Rectal smooth muscle tissue (tissue), 1 donor: ENCODE measurements around the gene EWSR1.

Source experiments
- H3K27ac ChIP-seq: one replicate; pipeline ENCODE4 v1.7.0; 2013; ENCODE audit warnings: low read depth, low read length, inconsistent platforms
- H3K27me3 ChIP-seq: one replicate; pipeline ENCODE4 v1.7.0; 2013; ENCODE audit warnings: low read length; ENCODE audit not compliant: control insufficient read depth, insufficient read depth
- H3K36me3 ChIP-seq: one replicate; pipeline ENCODE4 v1.7.0; 2013; ENCODE audit warnings: low read length; ENCODE audit not compliant: control insufficient read depth, insufficient read depth
- H3K4me1 ChIP-seq: one replicate; pipeline ENCODE4 v1.7.0; 2013; ENCODE audit warnings: low read length; ENCODE audit not compliant: control insufficient read depth, insufficient read depth
- H3K4me3 ChIP-seq: one replicate; pipeline ENCODE4 v1.7.0; 2013; ENCODE audit warnings: low read length
- H3K9ac ChIP-seq: one replicate; pipeline ENCODE4 v1.7.0; 2013; ENCODE audit warnings: low read length

The EWSR1 gene

DNA sequence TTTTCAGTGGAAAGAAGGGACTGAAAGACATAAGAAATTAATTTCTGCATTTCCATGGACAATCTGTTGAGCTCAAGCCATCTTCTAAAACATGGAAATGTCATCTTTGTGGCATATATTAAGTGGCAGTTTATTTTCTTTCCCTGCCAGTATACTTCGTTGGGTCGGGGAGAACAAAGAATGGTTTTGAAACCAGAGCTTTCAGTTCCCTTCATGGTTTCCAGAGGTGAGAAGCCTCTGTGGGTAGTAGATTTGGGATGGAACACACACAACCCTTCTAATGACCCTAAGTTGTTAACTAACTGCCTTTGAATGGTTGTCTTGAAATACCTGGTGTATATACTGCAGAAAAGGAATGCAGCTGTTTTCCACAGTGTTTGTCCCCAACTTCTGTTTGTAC is 20.8 kb downstream of the EWSR1 start:
- no peak overlapping the region for H3K27ac ChIP-seq
- H3K27me3 ChIP-seq, result no peaks in the 10 kb centered on the region
- peaks cover 38% of the 10 kb centered on the region for H3K36me3 ChIP-seq
- no peak overlapping the region for H3K4me3 ChIP-seq
- no peaks in the 10 kb centered on the region for H3K4me1 ChIP-seq
- no peak overlapping the region for H3K9ac ChIP-seq

DNA sequence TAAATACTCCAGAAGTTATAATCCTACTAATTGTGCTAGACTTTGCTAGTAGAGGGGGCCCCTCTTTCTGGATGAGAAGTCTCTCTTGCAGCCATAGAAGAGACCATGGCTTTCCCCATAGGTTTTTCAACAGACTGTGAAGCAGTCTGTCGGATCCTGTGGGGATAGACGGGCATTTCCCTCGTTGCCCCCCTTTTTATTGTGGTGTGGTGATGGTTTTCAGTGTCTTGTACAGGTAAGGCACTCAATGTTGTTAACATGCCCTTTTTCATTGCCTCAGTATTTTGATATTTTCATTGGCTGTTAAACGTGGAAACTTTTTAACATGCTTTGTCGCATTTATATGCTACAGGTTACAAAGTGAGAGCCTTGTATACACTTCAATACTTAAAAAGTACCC is 22.0 kb downstream of the EWSR1 start:
- no peaks in the 10 kb centered on the region for H3K27me3 ChIP-seq
- peaks cover 32% of the 10 kb centered on the region for H3K36me3 ChIP-seq
- no peaks in the 10 kb centered on the region for H3K4me1 ChIP-seq
- no peak overlapping the region for H3K27ac ChIP-seq
- H3K4me3 ChIP-seq, result no peak overlapping the region
- no peak overlapping the region for H3K9ac ChIP-seq

DNA sequence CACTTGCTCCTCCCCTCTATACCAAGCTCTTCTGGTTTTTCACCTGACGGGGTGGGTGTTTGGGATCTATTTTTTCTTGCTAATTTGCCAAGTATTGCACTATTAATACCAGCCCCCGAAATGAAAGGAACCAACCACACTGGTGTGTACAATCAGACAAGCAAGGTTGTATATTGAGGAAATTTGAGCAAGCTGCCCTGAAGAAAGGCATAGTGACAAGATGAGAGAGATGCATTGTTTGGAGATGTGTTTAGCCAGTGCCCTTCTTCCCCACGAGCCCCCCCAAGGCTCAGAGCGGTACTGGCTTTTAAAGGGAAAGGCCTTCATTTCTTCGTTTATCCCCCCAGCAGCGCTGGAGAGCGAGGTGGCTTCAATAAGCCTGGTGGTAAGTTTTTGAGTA is 23.1 kb downstream of the EWSR1 start:
- Histone ChIP-seq H3K27ac (no peak overlapping the region), H3K27me3 (no peaks in the 10 kb centered on the region), H3K4me1 (no peaks in the 10 kb centered on the region), H3K9ac (no peak overlapping the region), H3K4me3 (no peak overlapping the region), H3K36me3 (peaks cover 36% of the 10 kb centered on the region)

DNA sequence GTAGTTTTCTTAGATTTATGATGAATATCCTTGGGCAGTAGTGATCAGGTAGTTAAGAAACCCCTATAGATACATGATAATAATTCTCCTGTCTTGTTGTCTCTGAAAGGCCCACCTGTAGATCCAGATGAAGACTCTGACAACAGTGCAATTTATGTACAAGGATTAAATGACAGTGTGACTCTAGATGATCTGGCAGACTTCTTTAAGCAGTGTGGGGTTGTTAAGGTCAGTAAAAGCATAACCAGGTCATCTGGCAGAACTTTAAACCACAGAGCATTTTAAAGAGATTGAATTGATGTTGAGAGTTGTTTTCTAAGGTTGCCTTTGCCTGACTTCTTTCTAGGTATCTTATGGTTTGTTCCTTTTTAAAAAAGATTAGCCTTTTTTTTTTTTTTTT is 24.3 kb downstream of the EWSR1 start:
- Histone ChIP-seq H3K36me3 (peaks cover 47% of the 10 kb centered on the region), H3K27ac (no peak overlapping the region), H3K27me3 (no peaks in the 10 kb centered on the region), H3K4me1 (no peaks in the 10 kb centered on the region), H3K4me3 (no peak overlapping the region), H3K9ac (no peak overlapping the region)

DNA sequence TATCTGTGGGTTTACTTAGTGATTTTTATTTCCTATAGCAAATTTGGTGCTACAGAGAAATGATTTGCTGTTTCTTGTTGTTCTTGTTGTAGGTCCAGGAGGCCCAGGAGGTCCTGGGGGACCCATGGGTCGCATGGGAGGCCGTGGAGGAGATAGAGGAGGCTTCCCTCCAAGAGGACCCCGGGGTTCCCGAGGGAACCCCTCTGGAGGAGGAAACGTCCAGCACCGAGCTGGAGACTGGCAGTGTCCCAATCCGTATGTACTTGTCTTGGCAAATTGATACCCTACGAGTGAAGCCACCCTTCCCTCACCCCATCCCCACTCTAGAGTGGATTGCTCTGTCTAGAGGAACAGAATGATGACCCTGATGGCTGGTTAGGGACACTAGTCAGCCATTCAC is 30.6 kb downstream of the EWSR1 start:
- peaks cover 50% of the 10 kb centered on the region for H3K36me3 ChIP-seq
- no peak overlapping the region for H3K4me3 ChIP-seq
- H3K4me1 ChIP-seq, result peaks cover 4% of the 10 kb centered on the region
- H3K9ac ChIP-seq, result no peak overlapping the region
- H3K27ac ChIP-seq, result no peak overlapping the region
- H3K27me3 ChIP-seq, result no peaks in the 10 kb centered on the region

DNA sequence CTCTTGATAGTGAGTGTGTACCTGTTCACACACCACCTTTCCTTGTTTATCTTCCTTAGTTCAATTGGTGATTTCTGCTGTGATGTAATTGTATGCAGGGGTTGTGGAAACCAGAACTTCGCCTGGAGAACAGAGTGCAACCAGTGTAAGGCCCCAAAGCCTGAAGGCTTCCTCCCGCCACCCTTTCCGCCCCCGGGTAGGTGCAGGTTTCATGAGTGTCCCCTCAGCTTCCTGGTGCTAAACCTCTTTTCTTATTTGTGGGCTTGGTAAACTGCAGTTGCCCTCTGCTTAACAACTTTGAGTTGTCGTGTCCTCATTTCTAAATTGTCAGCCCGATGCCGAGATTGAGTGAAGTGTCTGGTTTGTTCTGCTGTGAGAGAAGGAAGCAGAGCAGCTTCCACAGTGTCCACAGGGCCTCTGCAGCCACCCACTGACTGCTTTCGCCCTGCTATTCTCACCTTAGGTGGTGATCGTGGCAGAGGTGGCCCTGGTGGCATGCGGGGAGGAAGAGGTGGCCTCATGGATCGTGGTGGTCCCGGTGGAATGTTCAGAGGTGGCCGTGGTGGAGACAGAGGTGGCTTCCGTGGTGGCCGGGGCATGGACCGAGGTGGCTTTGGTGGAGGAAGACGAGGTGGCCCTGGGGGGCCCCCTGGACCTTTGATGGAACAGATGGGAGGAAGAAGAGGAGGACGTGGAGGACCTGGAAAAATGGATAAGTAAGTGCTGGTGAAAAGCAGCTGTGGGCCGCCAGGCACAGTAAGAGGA is 31.2 kb downstream of the EWSR1 start:
- Histone ChIP-seq H3K4me1 (peaks cover 4% of the 10 kb centered on the region), H3K27ac (no peak overlapping the region), H3K36me3 (peaks cover 50% of the 10 kb centered on the region), H3K9ac (no peak overlapping the region), H3K4me3 (no peak overlapping the region), H3K27me3 (no peaks in the 10 kb centered on the region)

DNA sequence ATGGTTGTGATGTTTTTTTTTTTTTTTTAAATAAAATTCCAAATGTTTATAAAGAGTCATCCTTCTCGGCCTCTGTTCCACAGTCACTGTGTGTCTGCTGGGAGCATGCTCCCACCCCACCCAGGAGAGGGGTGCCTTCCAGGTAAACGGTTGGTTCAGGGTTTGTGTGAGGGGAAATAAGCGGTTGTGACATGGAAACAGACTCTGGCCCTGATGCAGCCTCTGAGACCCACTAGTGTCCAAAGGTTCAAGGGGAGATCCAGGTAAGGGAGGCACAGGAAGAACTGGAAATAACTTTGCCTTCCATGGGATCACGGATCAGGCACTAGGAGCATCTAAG is 32.4 kb downstream of the EWSR1 start:
- Histone ChIP-seq H3K4me3 (no peak overlapping the region), H3K9ac (no peak overlapping the region), H3K27me3 (no peaks in the 10 kb centered on the region), H3K27ac (no peak overlapping the region), H3K4me1 (peaks cover 4% of the 10 kb centered on the region), H3K36me3 (peaks cover 47% of the 10 kb centered on the region)

DNA sequence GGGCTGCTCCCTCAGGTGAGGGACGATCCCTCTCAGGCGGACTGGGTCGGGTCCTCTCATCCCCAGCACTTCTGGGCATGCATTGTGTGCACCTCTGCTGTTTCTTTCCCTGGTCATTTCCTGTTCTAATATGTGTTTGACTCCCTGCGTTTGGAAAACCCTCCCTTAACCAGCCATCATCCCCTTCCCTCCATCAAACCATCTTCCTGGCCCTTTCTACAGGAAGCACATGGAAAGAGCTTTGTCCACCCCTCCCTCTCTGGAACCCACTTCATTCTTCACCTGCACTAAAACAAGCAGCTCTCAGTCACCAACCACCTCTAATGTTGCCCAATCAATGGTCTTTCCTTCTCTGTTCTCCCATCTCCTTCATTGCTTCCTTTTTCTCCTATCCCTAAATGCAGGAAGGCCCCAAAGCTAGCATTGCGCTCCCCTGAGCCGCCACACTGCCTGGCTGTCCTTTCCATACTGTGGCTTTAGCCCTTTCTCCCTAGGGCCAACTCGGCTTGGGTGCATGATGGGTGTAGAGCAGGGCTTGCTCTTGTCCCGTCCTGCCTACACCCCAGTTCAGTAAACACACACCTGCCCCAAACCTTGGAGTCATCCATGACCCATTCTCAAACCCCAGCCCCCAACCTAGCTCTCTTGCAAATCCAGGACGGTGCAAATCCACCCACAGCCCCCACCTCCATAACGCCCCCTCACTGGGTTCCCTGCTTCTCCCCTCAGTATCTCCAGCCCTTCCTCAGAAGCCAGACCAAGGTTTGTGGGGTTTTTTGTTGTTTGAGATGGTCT is 32.9 kb downstream of the EWSR1 start:
- Histone ChIP-seq H3K4me1 (peaks cover 6% of the 10 kb centered on the region), H3K27ac (no peak overlapping the region), H3K9ac (no peak overlapping the region), H3K36me3 (peaks cover 42% of the 10 kb centered on the region), H3K27me3 (no peaks in the 10 kb centered on the region), H3K4me3 (no peak overlapping the region)

DNA sequence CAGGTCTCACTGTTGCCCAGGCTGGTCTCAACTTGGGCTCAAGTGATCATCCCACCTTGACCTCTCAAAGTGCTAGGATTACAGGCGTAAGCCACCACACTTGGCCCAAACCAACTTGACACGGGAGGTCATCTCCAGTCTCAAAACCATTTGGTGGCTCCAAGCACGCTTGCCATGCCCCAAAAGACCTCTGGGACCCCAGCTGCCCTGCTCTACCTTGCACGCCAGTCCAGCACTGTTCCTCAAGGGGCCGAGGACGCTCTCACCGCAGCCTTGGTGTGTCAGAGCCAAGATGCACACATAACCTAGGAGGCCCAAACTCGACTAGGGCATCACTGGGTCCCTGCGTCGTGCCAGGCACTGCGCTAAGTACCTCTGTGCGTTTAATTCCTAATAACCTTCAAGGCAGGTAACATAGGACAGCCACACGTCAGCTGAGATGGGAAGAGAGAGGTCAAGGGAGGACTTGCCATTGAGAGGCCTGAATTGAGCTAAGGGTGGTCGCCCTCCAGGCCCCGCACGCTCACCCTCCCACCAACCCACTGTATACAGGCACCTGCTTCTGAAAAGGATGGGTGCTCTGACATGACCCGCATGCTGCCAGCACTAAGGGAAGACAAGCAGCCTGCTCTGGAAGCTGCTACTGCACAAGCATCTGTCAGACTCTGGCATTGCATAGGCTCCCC is 33.8 kb downstream of the EWSR1 start:
- Histone ChIP-seq H3K36me3 (peaks cover 34% of the 10 kb centered on the region), H3K27me3 (no peaks in the 10 kb centered on the region), H3K4me3 (no peak overlapping the region), H3K27ac (no peak overlapping the region), H3K9ac (no peak overlapping the region), H3K4me1 (peaks cover 6% of the 10 kb centered on the region)

DNA sequence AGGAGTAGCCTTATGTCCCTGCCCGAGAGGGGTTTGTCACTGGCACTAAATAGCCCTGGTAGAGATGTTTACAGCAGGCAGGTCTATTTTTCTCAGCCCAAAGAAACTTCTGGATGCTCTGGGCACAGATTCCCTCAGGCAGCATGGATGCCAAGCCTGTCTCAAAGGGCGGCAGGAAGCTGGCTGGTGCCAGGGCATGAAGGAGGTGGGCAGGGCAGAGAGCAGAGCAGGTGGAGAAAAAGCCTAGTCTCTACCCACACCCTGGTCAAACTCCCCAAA is 34.3 kb downstream of the EWSR1 start:
- Histone ChIP-seq H3K9ac (no peak overlapping the region), H3K27me3 (no peaks in the 10 kb centered on the region), H3K4me3 (no peak overlapping the region), H3K27ac (no peak overlapping the region), H3K4me1 (peaks cover 6% of the 10 kb centered on the region), H3K36me3 (peaks cover 30% of the 10 kb centered on the region)

DNA sequence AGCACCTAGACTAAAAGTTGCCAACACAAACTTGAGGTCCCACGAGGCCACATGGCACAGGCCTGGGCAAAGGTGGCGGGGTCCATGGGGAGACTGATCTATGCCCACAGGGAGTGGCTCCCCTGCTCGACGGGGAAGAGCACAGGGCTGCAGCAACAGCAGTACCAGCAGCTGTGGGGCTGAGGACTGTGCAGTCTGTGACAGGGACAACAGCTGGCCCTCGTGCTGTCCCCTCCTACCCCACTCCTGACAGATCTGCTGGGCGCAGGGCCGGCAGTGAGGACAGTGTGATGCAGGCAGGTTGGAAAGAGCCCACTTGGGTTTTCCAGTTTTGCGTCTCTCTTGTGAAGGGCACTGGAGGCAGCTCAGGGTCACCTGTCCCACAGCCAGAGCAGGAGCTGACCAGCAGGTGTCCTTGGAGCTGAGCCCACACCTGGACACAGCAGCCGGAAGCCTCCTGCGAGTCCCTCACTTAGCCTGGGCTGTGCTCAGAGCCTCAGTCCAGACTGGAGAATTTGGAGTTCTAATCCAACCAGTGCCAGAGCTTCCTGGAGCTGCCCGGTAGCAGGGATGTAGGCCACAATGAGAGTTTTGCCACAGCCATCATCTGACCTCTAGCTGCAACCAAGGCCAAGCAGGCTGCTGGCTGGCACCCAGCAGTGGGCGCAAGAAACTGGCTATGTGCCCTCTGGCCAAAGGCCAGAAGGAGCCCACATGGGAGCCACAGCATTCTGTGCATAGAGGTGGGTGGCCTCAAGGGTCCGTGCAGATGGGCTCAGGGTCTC is 34.8 kb downstream of the EWSR1 start:
- peak overlapping the region; percentile 40 for H3K27ac ChIP-seq
- H3K27me3 ChIP-seq, result no peaks in the 10 kb centered on the region
- no peak overlapping the region for H3K9ac ChIP-seq
- H3K4me1 ChIP-seq, result peaks cover 11% of the 10 kb centered on the region
- H3K36me3 ChIP-seq, result peaks cover 24% of the 10 kb centered on the region
- no peak overlapping the region for H3K4me3 ChIP-seq

DNA sequence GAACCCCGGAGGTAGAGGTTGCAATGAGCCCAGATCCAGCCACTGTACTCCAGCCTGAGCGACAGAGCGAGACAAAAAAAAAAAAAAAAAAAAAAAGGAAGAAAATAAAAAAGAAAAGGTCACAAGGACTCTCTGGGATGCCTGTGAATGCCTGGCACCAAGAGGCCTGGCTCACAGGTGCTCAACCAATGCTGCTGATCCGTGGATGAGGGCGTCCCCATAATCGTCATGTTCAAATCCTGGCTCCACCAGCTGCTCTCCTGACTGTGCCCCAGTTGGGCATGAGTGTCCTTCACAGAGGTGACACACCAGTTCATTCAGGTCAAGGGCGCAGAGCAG is 37.7 kb downstream of the EWSR1 start:
- Histone ChIP-seq H3K9ac (no peak overlapping the region), H3K4me1 (peaks cover 30% of the 10 kb centered on the region)

More for the DNA sequence above, 37.7 kb downstream of the EWSR1 start:
- peaks cover 3% of the 10 kb centered on the region for H3K36me3 ChIP-seq
- no peaks in the 10 kb centered on the region for H3K27me3 ChIP-seq
- H3K4me3 ChIP-seq, result peak overlapping the region; percentile 93
- peak overlapping the region; percentile 14 for H3K27ac ChIP-seq
